Stimulated activated CD4-positive, alpha-beta T cell treated with anti-CD3 and anti-CD28 coated beads, Interleukin-12 subunit alpha, Interleukin-12 subunit beta, amount 100 ng/mL, for 4 hours (primary cell): ENCODE measurements around the gene RTL10.
"Not testable (repeated sequence)": the region's sequence is repeated elsewhere in the genome, so short reads cannot be mapped to it uniquely, and the experiment has no call there.

Experiments used
- DNase-seq: peaks from one replicate; pipeline ENCODE4 v3.0.0-alpha.2; 2020

Gene RTL10

GRCh38 chr22:19842393-19843106 lies 12.1 kb downstream of the RTL10 start:
- no peak for DNase-seq

DNA sequence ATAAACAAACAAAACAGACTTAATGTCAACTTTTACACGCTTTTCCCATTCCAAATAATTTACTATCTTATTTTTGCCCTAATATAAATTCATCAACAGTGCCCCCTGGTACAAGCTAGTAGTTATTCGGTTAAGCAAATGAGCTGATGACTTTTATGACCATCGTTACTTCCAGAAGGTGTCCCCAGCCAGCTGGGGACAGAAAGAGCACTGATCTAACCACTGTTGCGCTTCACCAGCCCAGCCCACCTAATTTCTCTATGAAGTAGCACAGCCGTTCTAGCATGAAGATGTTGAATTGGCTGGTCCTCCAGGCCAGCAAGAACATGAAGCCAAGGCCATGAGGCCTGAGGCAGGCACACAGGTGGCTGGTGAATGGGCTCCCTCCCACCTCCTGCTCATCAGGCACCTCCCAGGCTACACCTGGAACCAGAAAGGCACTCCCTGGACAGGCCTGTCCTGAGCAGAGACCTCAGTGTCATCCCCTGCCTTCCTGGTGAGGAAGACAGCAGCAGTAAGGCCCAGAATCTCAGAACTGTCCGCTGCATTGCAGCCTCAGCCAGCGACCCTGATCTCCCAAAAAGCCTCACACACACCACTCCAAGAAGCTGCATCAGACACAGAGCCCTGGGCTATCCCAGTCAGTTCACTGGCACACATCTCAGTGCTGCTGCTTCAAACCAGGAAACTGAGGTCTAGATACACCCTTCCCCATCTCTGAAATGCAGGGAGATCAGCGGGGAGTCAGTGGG lies 12.9 kb downstream of the RTL10 start:
- DNase-seq, result no peak

GRCh38 chr22:19840955-19841640 lies 13.6 kb downstream of the RTL10 start:
- DNase-seq, result no peak

DNA sequence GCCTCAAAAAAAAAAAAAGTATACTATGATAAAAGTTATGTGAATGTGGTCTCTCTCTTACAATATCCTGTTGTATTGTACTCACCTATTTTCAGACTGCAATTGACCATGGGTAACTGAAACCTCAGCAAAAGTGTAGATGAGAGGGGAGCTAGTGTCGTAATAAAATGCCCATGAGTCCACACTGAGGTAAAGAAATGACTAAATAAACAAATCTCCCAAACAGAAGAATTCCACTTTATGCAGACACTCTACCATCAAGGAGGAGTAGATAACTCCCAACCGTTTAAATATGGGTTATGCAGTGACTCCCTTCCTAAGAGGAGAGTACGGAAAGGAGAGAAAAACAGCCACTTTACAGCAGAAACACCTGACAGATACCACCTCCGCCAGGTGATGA lies 14.6 kb downstream of the RTL10 start:
- no peak for DNase-seq

DNA sequence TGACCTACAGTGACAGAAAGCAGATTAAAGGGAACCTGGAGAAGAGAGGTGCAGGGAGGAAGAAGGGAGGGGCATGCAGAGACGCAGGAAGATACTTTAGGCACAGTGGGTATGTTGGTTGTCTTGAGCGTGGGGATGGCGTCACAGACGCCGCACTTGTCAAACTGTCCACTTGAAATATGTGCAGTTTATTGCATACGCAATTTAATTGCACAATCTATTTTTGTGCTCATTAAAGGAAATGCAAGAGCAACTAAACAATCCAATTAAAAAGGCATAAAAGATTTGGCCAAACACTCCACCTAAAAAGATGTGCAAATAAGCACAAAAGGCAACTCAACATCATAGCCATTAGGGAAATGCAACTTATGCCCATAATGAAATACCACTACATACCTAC lies 16.8 kb downstream of the RTL10 start:
- DNase-seq, result no peak

- DNase-seq, result no peak
Observed at GRCh38 chr22:19836512-19836911, 18.2 kb downstream of the RTL10 start.

- DNase-seq, result no peak
Observed at GRCh38 chr22:19834599-19834998, 20.1 kb downstream of the RTL10 start.

DNA sequence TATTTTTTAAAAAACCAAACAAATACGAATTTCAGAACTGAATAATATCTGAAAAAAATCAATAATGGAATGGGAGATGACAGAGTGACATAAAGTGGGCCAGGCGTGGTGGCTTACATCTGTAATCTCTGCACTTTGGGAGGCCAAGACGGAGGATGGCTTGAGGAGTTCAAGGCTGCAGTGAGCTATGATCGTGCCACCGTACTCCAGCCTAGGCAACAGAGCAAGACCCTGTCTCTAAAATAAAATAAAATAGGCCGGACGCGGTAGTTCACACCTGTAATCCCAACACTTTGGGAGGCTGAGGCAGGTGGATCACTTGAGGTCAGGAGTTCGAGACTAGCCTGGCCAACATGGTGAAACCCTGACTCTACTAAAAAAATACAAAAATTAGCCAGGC lies 21.3 kb downstream of the RTL10 start:
- DNase-seq, result not testable (repeated sequence)

- no peak for DNase-seq
Observed at GRCh38 chr22:19832476-19833108, 22.1 kb downstream of the RTL10 start.

DNA sequence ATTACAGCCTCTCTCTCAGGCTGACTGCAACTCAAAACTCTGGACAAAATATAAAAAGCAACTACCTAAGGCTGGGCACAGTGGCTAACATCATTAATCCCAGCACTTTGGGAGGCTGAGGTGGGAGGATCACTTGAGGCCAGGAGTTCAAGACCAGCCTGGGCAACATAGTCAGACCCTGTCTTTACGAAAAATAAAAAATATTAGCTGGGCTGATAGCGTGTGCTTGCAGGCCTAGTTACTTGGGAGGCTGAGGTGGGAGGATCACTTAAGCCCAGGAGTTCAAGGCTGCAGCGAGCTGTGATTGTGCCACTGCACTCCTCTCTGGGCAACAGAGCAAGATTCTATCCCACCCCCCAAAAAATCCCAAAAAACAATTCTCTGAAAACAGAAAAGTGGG lies 22.7 kb downstream of the RTL10 start:
- not testable (repeated sequence) for DNase-seq

DNA sequence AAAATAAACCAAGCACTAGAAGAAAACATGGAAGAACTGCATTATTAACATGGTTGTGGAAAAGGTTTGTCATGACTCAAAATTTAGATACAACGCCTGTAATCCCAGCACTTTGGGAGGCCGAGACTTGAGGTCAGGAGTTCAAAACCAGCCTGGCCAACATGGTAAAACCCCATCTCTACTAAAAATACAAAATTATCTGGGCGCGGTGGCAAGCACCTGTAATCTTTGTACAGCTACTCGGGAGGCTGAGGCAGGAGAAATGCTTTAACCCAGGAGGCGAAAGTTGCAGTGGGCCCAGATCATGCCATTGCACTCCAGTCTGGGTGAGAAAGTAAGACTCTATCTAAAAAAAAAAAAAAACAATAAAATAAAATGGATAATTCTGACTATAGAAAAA lies 23.7 kb downstream of the RTL10 start:
- DNase-seq, result no peak

GRCh38 chr22:19828035-19828401 lies 26.7 kb downstream of the RTL10 start:
- no peak for DNase-seq

- DNase-seq, result no peak
Observed at GRCh38 chr22:19827341-19828034, 27.2 kb downstream of the RTL10 start.

GRCh38 chr22:19826619-19826950 lies 28.1 kb downstream of the RTL10 start:
- no peak for DNase-seq

GRCh38 chr22:19825904-19826618 lies 28.6 kb downstream of the RTL10 start:
- no peak for DNase-seq

- no peak for DNase-seq
Observed at GRCh38 chr22:19824926-19825339, 29.7 kb downstream of the RTL10 start.

DNA sequence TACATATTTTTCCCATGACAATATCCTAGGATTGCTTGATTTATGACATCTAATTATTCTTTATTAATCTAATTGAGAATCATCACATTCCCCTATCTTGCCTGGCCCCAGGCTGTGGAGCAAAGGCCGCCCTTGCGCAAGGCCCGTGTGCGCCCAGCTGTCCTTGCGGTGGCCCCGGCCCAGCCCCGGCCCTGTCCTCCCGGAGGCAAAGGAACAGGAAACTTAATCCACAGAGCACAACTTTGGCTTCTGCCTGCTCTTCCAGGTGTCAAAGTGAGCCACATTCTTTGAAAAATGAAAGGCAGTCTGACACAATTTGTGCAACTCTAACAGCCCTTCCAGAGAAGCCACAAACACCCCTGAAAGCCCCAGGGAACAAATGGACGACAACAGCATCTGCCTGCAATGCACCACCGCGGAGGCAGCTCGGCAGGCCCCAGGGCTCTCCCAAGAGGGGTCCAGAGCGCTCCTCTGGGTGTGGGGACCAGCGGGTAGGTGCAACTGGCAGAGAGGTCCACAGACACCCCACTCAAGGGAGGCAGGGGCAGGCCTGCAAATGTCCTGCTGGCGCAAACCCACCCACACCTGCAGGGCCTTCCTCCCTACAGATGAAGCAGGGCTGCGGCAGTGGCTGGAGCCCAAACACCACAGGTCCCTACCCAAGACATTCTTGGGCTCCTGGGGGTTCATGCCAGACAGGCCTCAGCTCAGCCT lies 30.3 kb downstream of the RTL10 start:
- DNase-seq, result no peak

- DNase-seq, result no peak
Observed at GRCh38 chr22:19823902-19824211, 30.8 kb downstream of the RTL10 start.

GRCh38 chr22:19823191-19823901 lies 31.3 kb downstream of the RTL10 start:
- DNase-seq, result no peak

DNA sequence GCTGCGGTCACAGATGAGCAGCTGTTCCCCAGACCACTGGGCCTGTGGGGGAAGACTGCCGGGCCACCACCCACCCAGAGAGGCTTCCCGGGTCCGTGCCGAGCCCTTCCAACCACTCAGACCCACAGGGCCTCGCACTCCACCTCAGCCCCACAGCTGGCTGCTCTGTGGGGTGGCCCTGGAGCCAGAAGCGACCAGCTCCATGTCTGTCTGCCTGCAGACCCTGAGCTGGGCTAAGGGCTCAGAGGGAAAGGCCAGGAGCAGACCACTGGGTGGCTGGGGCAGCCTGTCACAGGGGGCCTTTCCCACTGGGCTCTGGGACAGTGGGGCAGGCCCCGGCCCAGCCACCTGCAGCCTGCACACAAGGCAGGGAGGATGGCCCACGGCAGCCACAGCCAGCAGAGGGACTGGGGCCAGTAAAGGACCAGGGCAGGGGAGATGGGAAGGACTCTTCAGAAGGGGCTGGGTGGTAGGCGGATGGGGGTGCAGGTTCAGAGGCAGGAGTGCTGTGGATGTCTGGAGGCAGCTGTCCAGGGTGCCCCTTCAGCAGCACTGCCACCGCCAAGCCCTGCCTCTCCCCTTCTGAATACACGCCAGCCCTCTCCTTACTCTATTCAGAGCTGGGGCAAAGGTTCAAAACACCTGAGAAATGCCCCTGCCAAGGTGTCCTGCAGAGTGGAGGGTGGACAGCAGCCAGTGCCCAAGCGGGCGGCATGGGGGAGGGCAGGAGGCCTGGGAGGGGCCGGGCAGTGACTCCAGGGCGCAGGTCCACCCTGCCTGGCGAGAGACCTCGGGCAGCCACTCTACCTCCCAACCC lies 32.2 kb downstream of the RTL10 start:
- no peak for DNase-seq
